IMR-90 (cell line): ENCODE data around the gene FAM177B. TPM values are rescaled to one million over a fixed set of nuclear protein-coding genes. Genes with fewer than 3 reads are reported as not detected.

ENCODE experiments used
- ATAC-seq: fragments of 200-7000 bp; cut with Tn5 transposase; 2 replicates; pipeline ENCODE4 v1.9.1; 2020; ENCODE audit warnings: low read depth, mild to moderate bottlenecking, moderate library complexity
- BruUV-seq: library from RNA; stranded (reverse); fragments of 400-500 nt; replicated peaks from 2 replicates; lab custom pipeline; 2021; lab: Mats Ljungman, UMichigan
- CTCF ChIA-PET: fragments of 300-600 bp; formaldehyde crosslinking; extraction: SDS; loops from one replicate; lab custom pipeline; 2021; ENCODE audit warnings: antibody characterized with exemption; lab: Yijun Ruan, JAX
- POLR2A ChIA-PET: fragments of 300-600 bp; sonication (Branson Sonifier 250); formaldehyde crosslinking; loops from one replicate; lab custom pipeline; 2022; ENCODE audit warnings: antibody characterized with exemption; ENCODE audit not compliant: unreplicated experiment; lab: Charles Lee
- DNase-seq: peaks from one replicate; pipeline ENCODE4 v3.0.0; 2013
- H2AFZ ChIP-seq: replicated peaks from 2 replicates; pipeline ENCODE3; 2013; ENCODE audit warnings: low read length, mild to moderate bottlenecking; ENCODE audit not compliant: poor library complexity
- H2AK5ac ChIP-seq: 2 replicates; pipeline ENCODE4 v1.6.1; 2013; ENCODE audit warnings: low read depth, low read length, inconsistent platforms
- H2AK9ac ChIP-seq: replicated peaks from 2 replicates; pipeline ENCODE3; 2013; ENCODE audit warnings: mild to moderate bottlenecking, low read depth, low read length, moderate library complexity; ENCODE audit not compliant: poor library complexity
- H2BK120ac ChIP-seq: 2 replicates; pipeline ENCODE4 v1.6.1; 2013; ENCODE audit warnings: low read depth, low read length, inconsistent platforms
- H2BK15ac ChIP-seq: 3 replicates; pipeline ENCODE4 v1.6.1; 2013; ENCODE audit warnings: low read depth, low read length, inconsistent platforms
- H2BK20ac ChIP-seq: 2 replicates; pipeline ENCODE4 v1.6.1; 2013; ENCODE audit warnings: low read depth, mild to moderate bottlenecking, inconsistent platforms, low read length, moderate library complexity
- H2BK5ac ChIP-seq: 2 replicates; pipeline ENCODE4 v1.6.1; 2013; ENCODE audit warnings: mild to moderate bottlenecking, low read depth, low read length, inconsistent platforms; ENCODE audit not compliant: poor library complexity, severe bottlenecking
- H3K14ac ChIP-seq: replicated peaks from 2 replicates; pipeline ENCODE4 v1.6.1; 2013; ENCODE audit warnings: low read depth, low read length, inconsistent platforms
- H3K18ac ChIP-seq: 2 replicates; pipeline ENCODE4 v1.6.1; 2013; ENCODE audit warnings: low read depth, low read length, control low read depth
- H3K23ac ChIP-seq: 2 replicates; pipeline ENCODE4 v1.6.1; 2013; ENCODE audit warnings: low read depth, low read length, inconsistent platforms
- H3K27ac ChIP-seq: 2 replicates; pipeline ENCODE4 v1.5.1; 2013; ENCODE audit warnings: mild to moderate bottlenecking, control low read depth, low read length; ENCODE audit not compliant: insufficient read depth
- H3K27me3 ChIP-seq: 2 replicates; pipeline ENCODE4 v1.6.1; 2013; ENCODE audit warnings: low read length; ENCODE audit not compliant: control insufficient read depth, insufficient read depth
- H3K36me3 ChIP-seq: 2 replicates; pipeline ENCODE4 v1.6.1; 2013; ENCODE audit warnings: low read length, mixed read lengths; ENCODE audit not compliant: control insufficient read depth, insufficient read depth
- H3K4ac ChIP-seq: 2 replicates; pipeline ENCODE4 v1.6.1; 2013; ENCODE audit warnings: low read depth, low read length, inconsistent platforms
- H3K4me1 ChIP-seq: 2 replicates; pipeline ENCODE4 v1.6.1; 2013; ENCODE audit warnings: low read length, mixed read lengths; ENCODE audit not compliant: control insufficient read depth, insufficient read depth
- H3K4me2 ChIP-seq: 2 replicates; pipeline ENCODE4 v1.6.1; 2013; ENCODE audit warnings: low read depth, mild to moderate bottlenecking, control low read depth, low read length, moderate library complexity
- H3K4me3 ChIP-seq: 2 replicates; pipeline ENCODE4 v1.5.1; 2013; ENCODE audit warnings: low read depth, mild to moderate bottlenecking, control low read depth, low read length, moderate library complexity; ENCODE audit not compliant: insufficient read depth
- H3K56ac ChIP-seq: 2 replicates; pipeline ENCODE4 v1.6.1; 2013; ENCODE audit warnings: low read length, inconsistent platforms; ENCODE audit not compliant: insufficient read depth; ENCODE audit errors: extremely low read depth
- H3K79me1 ChIP-seq, 2 experiments: 2 replicates each; pipeline ENCODE4 v1.6.1; 2013; ENCODE audit warnings: low read length in 2 of 2, inconsistent platforms in 1 of 2, low read depth in 1 of 2
- H3K9ac ChIP-seq: 2 replicates; pipeline ENCODE4 v1.6.1; 2013; ENCODE audit warnings: low read depth, low read length, control low read depth
- H3K9me1 ChIP-seq: 2 replicates; pipeline ENCODE4 v1.6.1; 2013; ENCODE audit warnings: low read length, inconsistent platforms; ENCODE audit not compliant: insufficient read depth
- H3K9me3 ChIP-seq: 2 replicates; pipeline ENCODE4 v1.6.1; 2013; ENCODE audit warnings: low read length; ENCODE audit not compliant: control insufficient read depth, insufficient read depth
- H4K20me1 ChIP-seq: 2 replicates; pipeline ENCODE4 v1.6.1; 2013; ENCODE audit warnings: low read length, inconsistent platforms; ENCODE audit not compliant: insufficient read depth
- H4K5ac ChIP-seq: 2 replicates; pipeline ENCODE4 v1.6.1; 2013; ENCODE audit warnings: mild to moderate bottlenecking, low read depth, low read length, control low read depth
- H4K8ac ChIP-seq, 2 experiments: 2 replicates each; pipeline ENCODE4 v1.6.1; 2013; ENCODE audit warnings: low read depth in 2 of 2, low read length in 2 of 2, control low read depth in 1 of 2, inconsistent platforms in 1 of 2
- H4K91ac ChIP-seq: 2 replicates; pipeline ENCODE4 v1.6.1; 2013; ENCODE audit warnings: low read depth, low read length, inconsistent platforms; ENCODE audit not compliant: insufficient read depth
- CEBPB ChIP-seq: IDR thresholded peaks from 2 replicates; pipeline ENCODE4 v1.6.1; 2012; ENCODE audit warnings: low read depth, low read length, improper control_type of control experiment
- MAFK ChIP-seq: IDR thresholded peaks from 2 replicates; pipeline ENCODE4 v1.6.1; 2012; ENCODE audit warnings: low read depth, low read length, improper control_type of control experiment
- MAZ ChIP-seq: IDR thresholded peaks from 2 replicates; pipeline ENCODE4 v1.6.1; 2012; ENCODE audit warnings: low read depth, mild to moderate bottlenecking, low read length, improper control_type of control experiment, moderate library complexity, borderline replicate concordance
- NFE2L2 ChIP-seq: fragments of 150-350 bp; IDR thresholded peaks from 2 replicates; pipeline ENCODE4 v1.6.1; 2016; ENCODE audit warnings: low read depth, mild to moderate bottlenecking, low read length
- SMC3 ChIP-seq: fragments of 150-350 bp; IDR thresholded peaks from 2 replicates; pipeline ENCODE4 v1.6.1; 2016; ENCODE audit warnings: low read depth, mild to moderate bottlenecking, antibody characterized with exemption, low read length, moderate library complexity
- WGBS, 2 experiments: methylation state at CpG; one replicate each; pipeline versions ENCODE4 v1.1.5 to v1.1.7; 2013; ENCODE audit warnings: missing lambda C conversion rate in 2 of 2; ENCODE audit not compliant: insufficient read length in 1 of 2; ENCODE audit errors: extremely low coverage in 2 of 2; 5-methylcytosine and 5-hydroxymethylcytosine counted together
- dilution Hi-C: fragments of 300-500 bp; cut with HindIII; formaldehyde crosslinking; loops from one replicate; pipeline ENCODE4 v1.14.3; 2018; ENCODE audit warnings: low sequenced_read_pairs; ENCODE audit not compliant: unreplicated experiment
- in situ Hi-C: fragments of 300-500 bp; cut with MboI; formaldehyde crosslinking; loops from 3 replicates; pipeline ENCODE4 v1.14.3; 2019; ENCODE audit warnings: low sequenced_read_pairs, inconsistent platforms, mixed read lengths
- intact Hi-C: fragments of 100-400 bp; cut with micrococcal nuclease; formaldehyde crosslinking; loops from 2 replicates; pipeline ENCODE4 v1.10.0; 2022
- polyA plus RNA-seq, 3 experiments: library from polyadenylated mRNA; depleted of rRNA; stranded (reverse); fragments of >200 nt; gene quantifications; 2 replicates each; pipeline ENCODE4 v1.2.3, GENCODE V29; 2012; ENCODE audit warnings: low replicate concordance in 1 of 3
- total RNA-seq: library from RNA; depleted of rRNA; stranded (reverse); fragments of >200 nt; gene quantifications from 2 replicates; pipeline ENCODE4 v1.2.3, GENCODE V29; 2012

FAM177B gene
- total and polyA plus RNA-seq, 2 of the 4 experiments (the other 2 are of a cell fraction) = not detected

DNA sequence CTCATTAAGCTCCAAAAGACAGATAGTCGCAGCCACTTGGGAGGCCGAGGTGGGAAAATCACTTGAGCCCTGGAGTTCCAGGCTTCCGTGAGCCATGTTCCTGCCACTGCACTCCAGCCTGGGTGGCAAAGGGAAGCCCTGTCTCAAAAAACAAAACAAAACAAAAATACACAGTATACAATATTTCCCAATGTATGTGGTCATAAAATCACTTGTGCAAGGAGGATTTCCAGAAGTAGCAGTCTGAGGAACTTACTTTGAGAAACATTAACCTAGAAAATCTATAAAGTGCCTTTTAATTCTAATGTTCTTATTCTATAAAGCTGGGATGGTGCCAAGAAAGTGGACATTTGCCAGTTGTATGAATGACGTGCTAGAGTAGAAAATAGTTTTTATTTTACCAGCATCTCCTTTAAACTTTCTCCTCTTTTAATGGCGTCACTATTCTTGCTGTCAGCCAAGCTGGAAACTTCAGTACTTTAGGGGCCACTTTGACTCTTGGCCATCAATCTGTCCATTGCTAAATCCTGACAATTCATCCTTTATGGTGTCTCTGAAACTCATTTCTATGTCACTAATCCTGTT lies 22.5 kb downstream of the FAM177B start:
- Histone ChIP-seq H4K5ac (no peak overlapping the region), H2AK5ac (no peak overlapping the region), H3K4me2 (no peak overlapping the region), H2BK5ac (no peak overlapping the region), H2BK120ac (no peak overlapping the region), H4K20me1 (no peaks in the 10 kb centered on the region), H3K79me1 (no peaks in the 10 kb centered on the region), H2AK9ac (no peak overlapping the region), H2BK20ac (no peak overlapping the region), H3K9me3 (no peaks in the 10 kb centered on the region), H2BK15ac (no peak overlapping the region), H3K36me3 (no peaks in the 10 kb centered on the region), H4K8ac (no peak overlapping the region), H3K56ac (no peak overlapping the region), H3K9me1 (no peaks in the 10 kb centered on the region; the same call in 1 of the 2 replicates), H3K14ac (no peak overlapping the region), H3K9ac (no peak overlapping the region), H3K4ac (no peak overlapping the region), H3K4me1 (no peaks in the 10 kb centered on the region), H2AFZ (no peak overlapping the region), H3K4me3 (no peak overlapping the region), H3K18ac (no peak overlapping the region), H3K27ac (no peak overlapping the region), H3K27me3 (peaks cover 2% of the 10 kb centered on the region; the same call in 1 of the 2 replicates), H3K23ac (no peak overlapping the region), H4K91ac (no peak overlapping the region)
- BruUV-seq = no TSS peak
- POLR2A ChIA-PET = no interaction called here
- intact Hi-C loops = no loop called here
- in situ Hi-C loops = no loop called here
- no CpG with 5 or more reads among the region's 5 CpGs for WGBS, 2 experiments
- dilution Hi-C loops = no loop called here
- DNase-seq (no peak), ATAC-seq (no peak)
- CTCF ChIA-PET = no interaction called here
- TF ChIP-seq SMC3 = no peak
- no peak for TF ChIP-seq MAZ
- no peak for TF ChIP-seq NFE2L2
- no peak for TF ChIP-seq MAFK
- TF ChIP-seq CEBPB = no peak
